HEK293T (cell line): ENCODE data around the gene KCNK3.

Experiments used
- CTCF ChIA-PET: fragments of 350-600 bp; formaldehyde crosslinking; extraction: SDS; loops from one replicate; lab custom pipeline; 2021; ENCODE audit warnings: antibody characterized with exemption, inconsistent platforms; lab: Yijun Ruan, JAX
- POLR2A ChIA-PET: fragments of 350-600 bp; formaldehyde crosslinking; extraction: SDS; loops from one replicate; lab custom pipeline; 2020; ENCODE audit warnings: antibody characterized with exemption, inconsistent platforms; lab: Yijun Ruan, JAX
- DNase-seq: peaks from one replicate; pipeline ENCODE4 v3.0.0; 2012; ENCODE audit warnings: mixed read lengths; ENCODE audit errors: extremely low spot score
- ARNT ChIP-seq: fragments of 450-650 bp; IDR thresholded peaks from 2 replicates; pipeline ENCODE4 v1.6.1; 2017; ENCODE audit warnings: mild to moderate bottlenecking
- BHLHE40 ChIP-seq: fragments of 450-650 bp; IDR thresholded peaks from 2 replicates; pipeline ENCODE4 v1.6.1; 2016; ENCODE audit warnings: mild to moderate bottlenecking, moderate library complexity, borderline replicate concordance
- CTBP1 ChIP-seq: fragments of 450-650 bp; IDR thresholded peaks from 2 replicates; pipeline ENCODE4 v1.6.1; 2016; ENCODE audit warnings: borderline replicate concordance
- ELF4 ChIP-seq: fragments of 450-650 bp; IDR thresholded peaks from 2 replicates; pipeline ENCODE4 v1.6.1; 2017; ENCODE audit warnings: antibody characterized with exemption
- FOXA1 ChIP-seq: fragments of 450-650 bp; IDR thresholded peaks from 2 replicates; pipeline ENCODE4 v1.6.1; 2016; ENCODE audit warnings: mild to moderate bottlenecking
- FOXK2 ChIP-seq: fragments of 450-650 bp; IDR thresholded peaks from 2 replicates; pipeline ENCODE4 v1.6.1; 2016; ENCODE audit warnings: mild to moderate bottlenecking
- FOXM1 ChIP-seq: fragments of 450-650 bp; IDR thresholded peaks from 2 replicates; pipeline ENCODE4 v1.6.1; 2017; ENCODE audit warnings: mild to moderate bottlenecking, borderline replicate concordance
- HDGF ChIP-seq: fragments of 450-650 bp; IDR thresholded peaks from 2 replicates; pipeline ENCODE4 v1.6.1; 2017; ENCODE audit warnings: antibody characterized with exemption, borderline replicate concordance
- L3MBTL2 ChIP-seq: fragments of 450-650 bp; conservative IDR thresholded peaks from 2 replicates; pipeline ENCODE4 v1.6.1; 2016; ENCODE audit warnings: mild to moderate bottlenecking
- LEF1 ChIP-seq: fragments of 450-650 bp; IDR thresholded peaks from 2 replicates; pipeline ENCODE4 v1.6.1; 2017; ENCODE audit warnings: mild to moderate bottlenecking, borderline replicate concordance
- NFRKB ChIP-seq: fragments of 450-650 bp; IDR thresholded peaks from 2 replicates; pipeline ENCODE4 v1.6.1; 2016; ENCODE audit warnings: mild to moderate bottlenecking, moderate library complexity
- PKNOX1 ChIP-seq: fragments of 450-650 bp; IDR thresholded peaks from 2 replicates; pipeline ENCODE4 v1.6.1; 2016
- SP1 ChIP-seq: fragments of 450-650 bp; IDR thresholded peaks from 2 replicates; pipeline ENCODE4 v1.6.1; 2017
- SUZ12 ChIP-seq: fragments of 450-650 bp; IDR thresholded peaks from 2 replicates; pipeline ENCODE4 v1.6.1; 2016; ENCODE audit warnings: mild to moderate bottlenecking
- TARDBP ChIP-seq: fragments of 450-650 bp; IDR thresholded peaks from 2 replicates; pipeline ENCODE4 v1.6.1; 2016
- ZNF384 ChIP-seq: fragments of 450-650 bp; IDR thresholded peaks from 2 replicates; pipeline ENCODE4 v1.6.1; 2016

KCNK3 gene

DNA sequence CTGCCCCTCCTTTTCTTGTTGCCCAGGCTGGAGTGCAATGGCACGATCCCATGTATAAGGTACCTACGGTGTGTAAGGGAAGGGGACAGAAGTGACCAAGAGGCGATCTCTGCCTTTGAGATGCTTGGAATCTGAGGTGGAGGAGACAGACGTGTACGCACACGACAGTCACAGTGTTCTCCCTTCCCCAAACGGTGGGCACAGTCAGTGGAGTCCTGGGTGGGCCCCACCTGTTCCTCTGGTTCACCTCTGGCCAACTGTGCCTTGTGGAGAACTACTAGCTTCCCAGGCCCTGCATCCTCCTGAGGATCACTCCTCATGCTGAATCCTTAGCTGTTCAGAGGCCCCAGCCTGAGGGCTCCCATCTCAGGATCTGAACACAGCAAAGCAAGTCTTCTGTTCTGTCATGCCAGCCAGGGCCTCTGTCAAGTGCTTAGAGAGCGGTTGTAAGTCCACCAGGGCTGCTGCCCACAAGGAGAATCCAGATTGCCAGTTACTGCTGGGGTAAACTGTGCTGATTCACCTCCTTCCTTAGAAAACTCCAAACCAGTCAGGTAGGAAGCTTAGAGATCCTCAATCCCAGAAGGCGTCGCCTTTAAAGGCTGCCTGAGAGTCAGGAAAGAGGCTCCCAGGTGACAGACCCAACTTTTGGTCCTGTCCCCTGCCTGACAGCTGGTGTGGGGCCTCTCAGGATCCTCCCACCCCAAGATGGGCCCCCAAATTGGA lies 73.1 kb downstream of the KCNK3 start:
- ChIA-PET CTCF (no interaction called here), POLR2A (no interaction called here)

GRCh38 chr2:26767129-26767528 lies 74.6 kb downstream of the KCNK3 start:
- DNase-seq, result no peak
- CTCF ChIA-PET, result no interaction called here
- TF ChIP-seq ZNF384 (no peak), L3MBTL2 (no peak), TARDBP (no peak), HDGF (no peak), CTBP1 (no peak), SP1 (no peak), ELF4 (no peak), FOXK2 (no peak), PKNOX1 (no peak), LEF1 (no peak), SUZ12 (no peak), FOXA1 (no peak), FOXM1 (no peak)
- POLR2A ChIA-PET, result no interaction called here

More for the DNA sequence above, 73.1 kb downstream of the KCNK3 start:
- TF ChIP-seq BHLHE40, result no peak
- TF ChIP-seq NFRKB, result no peak
- no peak for TF ChIP-seq LEF1
- TF ChIP-seq ELF4, result no peak
- no peak for TF ChIP-seq SP1
- TF ChIP-seq SUZ12, result no peak
- no peak for TF ChIP-seq ARNT
- no peak for TF ChIP-seq HDGF
- TF ChIP-seq FOXA1, result no peak
- TF ChIP-seq TARDBP, result no peak
- TF ChIP-seq CTBP1, result no peak
- TF ChIP-seq L3MBTL2, result no peak
- no peak for TF ChIP-seq FOXM1
- TF ChIP-seq FOXK2, result no peak
- DNase-seq, result no peak

- ChIA-PET POLR2A (no interaction called here), CTCF (no interaction called here)
- no peak for DNase-seq
- TF ChIP-seq PKNOX1 (no peak), L3MBTL2 (no peak), BHLHE40 (no peak), FOXA1 (no peak), ARNT (no peak), LEF1 (no peak), NFRKB (no peak), ZNF384 (no peak), CTBP1 (no peak), TARDBP (no peak), SP1 (no peak), FOXK2 (no peak), ELF4 (no peak), SUZ12 (no peak), HDGF (no peak)
Measured at GRCh38 chr2:26767894-26768487, 75.5 kb downstream of the KCNK3 start.

GRCh38 chr2:26768759-26769088 lies 76.2 kb downstream of the KCNK3 start:
- TF ChIP-seq CTBP1 (no peak), HDGF (no peak), FOXK2 (no peak), ARNT (no peak), FOXM1 (no peak), L3MBTL2 (no peak), SUZ12 (no peak), SP1 (no peak), BHLHE40 (no peak), ELF4 (no peak), FOXA1 (no peak), ZNF384 (no peak), TARDBP (no peak), PKNOX1 (no peak), LEF1 (no peak), NFRKB (no peak)
- POLR2A ChIA-PET, result interaction anchor here (1.5 kb wide), 1 partner anchor 17 kb away, joined by 5 read pairs; the partner anchor contains the start of gene CENPA
- CTCF ChIA-PET, result interaction anchor here (1.1 kb wide), 1 partner anchor 9 kb away, joined by 4 read pairs; no protein-coding TSS in a partner anchor
- no peak for DNase-seq

GRCh38 chr2:26769089-26769761 lies 76.7 kb downstream of the KCNK3 start:
- ChIA-PET POLR2A (interaction anchor here (1.5 kb wide), 1 partner anchor 16 kb away, joined by 5 read pairs; the partner anchor contains the start of gene CENPA), CTCF (interaction anchor here (1.1 kb wide), 1 partner anchor 8 kb away, joined by 4 read pairs; no protein-coding TSS in a partner anchor)
- TF ChIP-seq SUZ12, result no peak
- TF ChIP-seq PKNOX1, result no peak
- no peak for TF ChIP-seq LEF1
- no peak for TF ChIP-seq FOXA1
- no peak for TF ChIP-seq ELF4
- TF ChIP-seq ZNF384, result no peak
- no peak for TF ChIP-seq BHLHE40
- TF ChIP-seq FOXK2, result no peak
- TF ChIP-seq HDGF, result no peak
- no peak for TF ChIP-seq FOXM1
- TF ChIP-seq CTBP1, result no peak
- TF ChIP-seq SP1, result no peak
- TF ChIP-seq L3MBTL2, result no peak
- TF ChIP-seq NFRKB, result no peak
- no peak for DNase-seq
